Measurements from ENCODE around the gene ARFGAP1. TPM values are rescaled to one million over a fixed set of nuclear protein-coding genes. Genes with fewer than 3 reads are reported as not detected.

The ARFGAP1 gene
- total RNA-seq, 2 experiments from 2014 or later: 80.1 to 82.0 TPM

DNA sequence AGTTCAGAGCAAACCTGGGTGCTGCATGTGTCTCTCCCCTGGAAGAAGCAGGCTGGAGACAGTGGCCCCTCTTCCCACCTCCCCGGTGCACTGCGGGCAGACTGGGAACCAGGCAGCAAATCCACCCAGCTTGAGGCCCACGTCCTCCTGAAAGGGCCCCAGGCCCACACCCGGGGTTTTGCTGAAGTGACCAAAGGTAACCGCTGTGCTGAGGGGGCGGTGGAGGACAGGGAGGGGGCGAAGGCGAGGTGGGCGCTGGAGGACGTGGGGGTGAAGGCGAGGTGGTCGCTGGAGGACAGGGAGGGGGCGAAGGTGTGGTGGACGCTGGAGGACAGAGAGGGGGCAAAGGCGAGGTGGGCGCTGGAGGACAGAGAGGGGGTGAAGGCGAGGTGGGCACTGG lies 38.7 kb upstream of the ARFGAP1 start:
- Mint-ChIP-seq H3K4me3 (no peak overlapping the region), H3K27me3 (peaks cover 31% of the 10 kb centered on the region), H3K36me3 (ENCODE audit: low read depth) (no peaks in the 10 kb centered on the region), H3K4me1 (peaks cover 1% of the 10 kb centered on the region), H3K9me3 (no peaks in the 10 kb centered on the region), H3K27ac (no peak overlapping the region)
- CTCF ChIA-PET: interaction anchor here (1.0 kb wide), 1 partner anchor 11 kb away, joined by 4 read pairs; no protein-coding TSS in a partner anchor
- DNase-seq: no peak
- POLR2A ChIA-PET: no interaction called here

- POLR2A ChIA-PET: interaction anchor here (1.0 kb wide), 1 partner anchor 20 kb away, joined by 3 read pairs; no protein-coding TSS in a partner anchor
- no peak overlapping the region for H3K4me3 Mint-ChIP-seq
- peaks cover 24% of the 10 kb centered on the region for H3K27me3 Mint-ChIP-seq
- CTCF ChIA-PET: interaction anchor here (2.1 kb wide), 1 partner anchor 11 kb away, joined by 14 read pairs; no protein-coding TSS in a partner anchor
- no peak for DNase-seq
- no peaks in the 10 kb centered on the region for H3K36me3 Mint-ChIP-seq (ENCODE audit: low read depth)
- H3K9me3 Mint-ChIP-seq: no peaks in the 10 kb centered on the region
- peaks cover 1% of the 10 kb centered on the region for H3K4me1 Mint-ChIP-seq
- no peak overlapping the region for H3K27ac Mint-ChIP-seq
Measured at GRCh38 chr20:63234693-63235398, 37.8 kb upstream of the ARFGAP1 start.

GRCh38 chr20:63235399-63235983 lies 37.1 kb upstream of the ARFGAP1 start, which contains the start of gene BIRC7:
BIRC7 (plus strand) TSS chr20:63235905; CDS start chr20:63236097, 192 bp downstream.
- POLR2A ChIA-PET: interaction anchor here (1.4 kb wide), 1 partner anchor 19 kb away, joined by 3 read pairs; the partner anchor contains the start of gene YTHDF1
- DNase-seq: no peak
- no peak within 1 kb of the TSS for H3K4me3 Mint-ChIP-seq
- H3K4me1 Mint-ChIP-seq: peaks cover 1% of the 10 kb centered on the region
- peaks cover 18% of the 10 kb centered on the region for H3K27me3 Mint-ChIP-seq
- CTCF ChIA-PET: interaction anchor here (2.1 kb wide), 1 partner anchor 12 kb away, joined by 14 read pairs; no protein-coding TSS in a partner anchor
- no peaks in the 10 kb centered on the region for H3K36me3 Mint-ChIP-seq (ENCODE audit: low read depth)
- no peak within 1 kb of the TSS for H3K27ac Mint-ChIP-seq
- no peaks in the 10 kb centered on the region for H3K9me3 Mint-ChIP-seq

GRCh38 chr20:63236116-63236837 lies 36.3 kb upstream of the ARFGAP1 start:
- no peaks in the 10 kb centered on the region for H3K36me3 Mint-ChIP-seq (ENCODE audit: low read depth)
- no peaks in the 10 kb centered on the region for H3K9me3 Mint-ChIP-seq
- ChIA-PET CTCF (interaction anchor here (1.1 to 2.1 kb wide), 2 partner anchors 12 to 13 kb away, joined by 3 to 14 read pairs; no protein-coding TSS in a partner anchor), POLR2A (interaction anchor here (1.4 kb wide), 1 partner anchor 20 kb away, joined by 3 read pairs; the partner anchor contains the start of gene YTHDF1)
- peaks cover 11% of the 10 kb centered on the region for H3K27me3 Mint-ChIP-seq
- no peak for DNase-seq
- peaks cover 1% of the 10 kb centered on the region for H3K4me1 Mint-ChIP-seq
- H3K4me3 Mint-ChIP-seq: no peak overlapping the region
- no peak overlapping the region for H3K27ac Mint-ChIP-seq

- H3K27me3 Mint-ChIP-seq: peaks cover 1% of the 10 kb centered on the region
- no peak for DNase-seq
- ChIA-PET CTCF (interaction anchor here (1.1 kb wide), 1 partner anchor 14 kb away, joined by 4 read pairs; no protein-coding TSS in a partner anchor), POLR2A (no interaction called here)
- no peak overlapping the region for H3K4me3 Mint-ChIP-seq
- peaks cover 1% of the 10 kb centered on the region for H3K4me1 Mint-ChIP-seq
- H3K9me3 Mint-ChIP-seq: no peaks in the 10 kb centered on the region
- H3K27ac Mint-ChIP-seq: no peak overlapping the region
- H3K36me3 Mint-ChIP-seq (ENCODE audit: low read depth): no peaks in the 10 kb centered on the region
Measured at GRCh38 chr20:63238031-63238430, 34.6 kb upstream of the ARFGAP1 start.

DNA sequence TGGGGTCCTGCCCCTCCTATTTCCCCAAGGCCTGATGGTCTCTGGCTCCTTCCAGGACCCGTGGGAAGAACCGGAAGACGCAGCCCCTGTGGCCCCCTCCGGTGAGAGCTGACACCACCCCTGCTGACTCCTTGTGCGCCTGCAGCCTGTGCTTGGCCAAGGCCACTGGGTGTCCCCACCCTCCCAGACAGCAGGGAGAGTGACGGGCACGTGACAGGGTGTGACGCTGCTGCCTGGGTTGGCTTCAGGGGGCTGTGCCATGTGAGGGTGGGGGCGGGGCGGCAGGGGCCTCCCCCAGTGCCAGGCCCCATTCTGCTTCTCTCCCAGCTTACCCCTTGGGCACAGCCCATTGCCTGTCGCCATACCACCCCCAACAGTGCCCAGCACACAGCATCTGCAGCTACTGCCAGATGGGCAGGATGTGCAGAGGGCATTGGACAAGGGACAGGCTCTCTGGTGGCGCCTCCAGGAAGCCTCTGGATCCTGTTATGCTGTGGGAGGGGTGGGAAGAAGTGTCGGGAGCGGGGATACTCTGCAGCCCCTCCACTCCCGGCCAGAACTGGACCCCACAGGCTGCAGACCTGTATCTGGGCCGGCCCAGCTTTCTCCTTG lies 34.0 kb upstream of the ARFGAP1 start:
- Mint-ChIP-seq H3K27me3 (peaks cover 1% of the 10 kb centered on the region), H3K9me3 (no peaks in the 10 kb centered on the region), H3K4me3 (no peak overlapping the region), H3K27ac (no peak overlapping the region), H3K4me1 (peaks cover 1% of the 10 kb centered on the region), H3K36me3 (ENCODE audit: low read depth) (no peaks in the 10 kb centered on the region)
- DNase-seq: no peak
- POLR2A ChIA-PET: no interaction called here
- CTCF ChIA-PET: interaction anchor here (1.1 kb wide), 1 partner anchor 15 kb away, joined by 4 read pairs; no protein-coding TSS in a partner anchor

GRCh38 chr20:63239431-63239830 lies 33.2 kb upstream of the ARFGAP1 start:
- Mint-ChIP-seq H3K27me3 (peaks cover 1% of the 10 kb centered on the region), H3K27ac (no peak overlapping the region), H3K36me3 (ENCODE audit: low read depth) (no peaks in the 10 kb centered on the region), H3K4me3 (no peak overlapping the region), H3K9me3 (no peaks in the 10 kb centered on the region), H3K4me1 (peaks cover 1% of the 10 kb centered on the region)
- ChIA-PET CTCF (no interaction called here), POLR2A (no interaction called here)
- DNase-seq: no peak

GRCh38 chr20:63240004-63240403 lies 32.6 kb upstream of the ARFGAP1 start:
- ChIA-PET CTCF (no interaction called here), POLR2A (no interaction called here)
- no peak overlapping the region for H3K4me3 Mint-ChIP-seq

GRCh38 chr20:63241272-63241671 lies 31.3 kb upstream of the ARFGAP1 start:
- H3K9me3 Mint-ChIP-seq: no peaks in the 10 kb centered on the region
- no peak overlapping the region for H3K4me3 Mint-ChIP-seq
- H3K27me3 Mint-ChIP-seq: no peaks in the 10 kb centered on the region
- DNase-seq: no peak
- H3K36me3 Mint-ChIP-seq (ENCODE audit: low read depth): no peaks in the 10 kb centered on the region
- ChIA-PET CTCF (no interaction called here), POLR2A (no interaction called here)
- no peak overlapping the region for H3K27ac Mint-ChIP-seq
- H3K4me1 Mint-ChIP-seq: no peaks in the 10 kb centered on the region

More at GRCh38 chr20:63240004-63240403, 32.6 kb upstream of the ARFGAP1 start:
- H3K4me1 Mint-ChIP-seq: no peaks in the 10 kb centered on the region
- peaks cover 1% of the 10 kb centered on the region for H3K27me3 Mint-ChIP-seq
- no peak overlapping the region for H3K27ac Mint-ChIP-seq
- no peaks in the 10 kb centered on the region for H3K36me3 Mint-ChIP-seq (ENCODE audit: low read depth)
- no peaks in the 10 kb centered on the region for H3K9me3 Mint-ChIP-seq
- DNase-seq: no peak

DNA sequence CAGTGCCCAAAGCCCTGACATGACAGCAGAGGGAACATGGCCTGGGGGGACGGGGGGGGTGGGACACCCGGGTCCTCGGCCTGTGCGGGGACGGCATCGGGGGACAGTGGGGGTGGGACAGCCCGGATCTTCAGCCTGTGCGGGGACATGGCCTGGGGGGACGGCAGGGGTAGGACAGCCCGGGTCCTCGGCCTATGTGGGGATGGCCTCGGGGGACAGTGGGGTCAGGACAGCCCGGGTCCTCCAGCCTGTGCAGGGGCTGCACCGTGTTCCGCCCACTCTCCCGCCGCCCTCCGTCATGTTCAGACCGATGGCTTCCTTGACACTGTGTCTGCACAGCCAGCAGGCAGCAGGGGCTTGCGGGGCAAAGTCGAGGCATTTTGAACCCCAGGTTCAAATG lies 29.9 kb upstream of the ARFGAP1 start:
- CTCF ChIA-PET: no interaction called here

GRCh38 chr20:63243604-63244247 lies 28.9 kb upstream of the ARFGAP1 start:
- Mint-ChIP-seq H3K4me1 (no peaks in the 10 kb centered on the region), H3K9me3 (no peaks in the 10 kb centered on the region), H3K4me3 (no peak overlapping the region), H3K27ac (no peak overlapping the region), H3K36me3 (ENCODE audit: low read depth) (no peaks in the 10 kb centered on the region), H3K27me3 (peaks cover 9% of the 10 kb centered on the region)
- ChIA-PET CTCF (no interaction called here), POLR2A (no interaction called here)
- no peak for DNase-seq

More for the DNA sequence above, 29.9 kb upstream of the ARFGAP1 start:
- no peak for DNase-seq
- Mint-ChIP-seq H3K4me3 (no peak overlapping the region), H3K4me1 (no peaks in the 10 kb centered on the region), H3K27me3 (peaks cover 4% of the 10 kb centered on the region), H3K36me3 (ENCODE audit: low read depth) (no peaks in the 10 kb centered on the region), H3K9me3 (no peaks in the 10 kb centered on the region), H3K27ac (no peak overlapping the region)
- POLR2A ChIA-PET: no interaction called here

- ChIA-PET POLR2A (no interaction called here), CTCF (no interaction called here)
- Mint-ChIP-seq H3K27ac (no peak overlapping the region), H3K27me3 (peaks cover 9% of the 10 kb centered on the region), H3K4me3 (no peak overlapping the region), H3K4me1 (no peaks in the 10 kb centered on the region), H3K36me3 (ENCODE audit: low read depth) (no peaks in the 10 kb centered on the region), H3K9me3 (no peaks in the 10 kb centered on the region)
- DNase-seq: no peak
Measured at GRCh38 chr20:63244468-63244867, 28.1 kb upstream of the ARFGAP1 start.

Data from activated CD4-positive, alpha-beta memory T cell treated with anti-CD3 and anti-CD28 coated beads, Interleukin-2, amount 10 ng/mL, durations not matched to agents 7 days and 5 days (primary cell).